ENCODE results near the gene ZNF708. TPM values are rescaled to one million over a fixed set of nuclear protein-coding genes. Genes with fewer than 3 reads are reported as not detected.
"Not testable (repeated sequence)": the region's sequence is repeated elsewhere in the genome, so short reads cannot be mapped to it uniquely, and the experiment has no call there.

The ZNF708 gene
- total RNA-seq, 2 donors from 2014 or later: 11.5 to 20.5 TPM

DNA sequence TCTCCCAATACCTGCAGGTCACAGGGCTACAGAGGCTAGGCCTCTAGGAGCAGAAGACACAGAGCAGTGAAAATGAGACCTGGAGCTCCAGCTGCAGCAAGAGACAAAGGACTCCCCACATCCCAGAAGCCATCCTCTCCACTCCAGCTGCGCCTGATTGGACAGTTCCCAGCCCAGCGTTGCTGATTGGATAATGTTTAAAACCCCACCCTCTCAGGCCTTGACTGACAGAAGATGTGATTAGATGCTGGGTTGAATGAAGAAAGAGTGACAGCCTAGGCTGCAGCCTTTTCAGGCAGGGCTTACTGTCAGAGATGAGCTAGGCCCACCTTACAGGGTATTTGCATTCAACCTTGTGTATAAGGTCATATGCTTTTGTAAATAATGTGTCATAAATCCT is 59.4 kb downstream of the ZNF708 start:
- Histone ChIP-seq H3K27me3 (replicated peaks; ENCODE audit: insufficient read depth) (no peaks in the 10 kb centered on the region), H3K27ac (no peak overlapping the region), H3K9me3 (peaks cover 17% of the 10 kb centered on the region), H3K4me1 (ENCODE audit: control insufficient read depth in 1 of 2, low read depth in 2 of 2) (no peaks in the 10 kb centered on the region), H3K36me3 (no peaks in the 10 kb centered on the region), H3K4me3 (no peak overlapping the region)
- DNase-seq (ENCODE audit: low spot score): no peak
- ATAC-seq (ENCODE audit: insufficient number of reproducible peaks, low FRiP score, low read depth): no peak
- TF ChIP-seq, protein P1, sequence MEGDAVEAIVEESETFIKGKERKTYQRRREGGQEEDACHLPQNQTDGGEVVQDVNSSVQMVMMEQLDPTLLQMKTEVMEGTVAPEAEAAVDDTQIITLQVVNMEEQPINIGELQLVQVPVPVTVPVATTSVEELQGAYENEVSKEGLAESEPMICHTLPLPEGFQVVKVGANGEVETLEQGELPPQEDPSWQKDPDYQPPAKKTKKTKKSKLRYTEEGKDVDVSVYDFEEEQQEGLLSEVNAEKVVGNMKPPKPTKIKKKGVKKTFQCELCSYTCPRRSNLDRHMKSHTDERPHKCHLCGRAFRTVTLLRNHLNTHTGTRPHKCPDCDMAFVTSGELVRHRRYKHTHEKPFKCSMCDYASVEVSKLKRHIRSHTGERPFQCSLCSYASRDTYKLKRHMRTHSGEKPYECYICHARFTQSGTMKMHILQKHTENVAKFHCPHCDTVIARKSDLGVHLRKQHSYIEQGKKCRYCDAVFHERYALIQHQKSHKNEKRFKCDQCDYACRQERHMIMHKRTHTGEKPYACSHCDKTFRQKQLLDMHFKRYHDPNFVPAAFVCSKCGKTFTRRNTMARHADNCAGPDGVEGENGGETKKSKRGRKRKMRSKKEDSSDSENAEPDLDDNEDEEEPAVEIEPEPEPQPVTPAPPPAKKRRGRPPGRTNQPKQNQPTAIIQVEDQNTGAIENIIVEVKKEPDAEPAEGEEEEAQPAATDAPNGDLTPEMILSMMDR (IDR thresholded peaks at IDR 0.05): no peak

DNA sequence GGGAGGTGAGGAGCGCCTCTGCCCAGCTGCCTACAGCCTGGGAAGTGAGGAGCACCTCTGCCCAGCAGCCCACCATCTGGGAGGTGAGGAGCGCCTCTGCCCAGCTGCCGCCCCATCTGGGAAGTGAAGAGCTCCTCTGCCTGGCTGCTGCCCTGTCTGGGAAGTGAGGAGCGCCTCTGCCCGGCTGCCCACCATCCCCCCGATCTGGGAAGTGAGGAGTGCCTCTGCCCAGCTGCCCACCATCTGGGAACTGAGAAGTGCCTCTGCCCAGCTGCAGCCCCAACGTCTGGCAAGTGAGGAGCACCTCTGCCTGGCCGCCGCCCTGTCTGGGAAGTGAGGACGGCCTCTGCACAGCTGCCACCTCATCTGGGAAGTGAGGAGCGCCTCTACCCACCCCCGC is 64.3 kb downstream of the ZNF708 start:
- Histone ChIP-seq H3K27me3 (replicated peaks; ENCODE audit: insufficient read depth) (no peaks in the 10 kb centered on the region), H3K4me1 (ENCODE audit: control insufficient read depth in 1 of 2, low read depth in 2 of 2) (no peaks in the 10 kb centered on the region), H3K9me3 (no peaks in the 10 kb centered on the region), H3K27ac (no peak overlapping the region), H3K4me3 (no peak overlapping the region), H3K36me3 (no peaks in the 10 kb centered on the region)
- TF ChIP-seq, protein P1 (IDR thresholded peaks at IDR 0.05): no peak
- DNase-seq (ENCODE audit: low spot score) (no peak), ATAC-seq (ENCODE audit: insufficient number of reproducible peaks, low FRiP score, low read depth) (no peak)

DNA sequence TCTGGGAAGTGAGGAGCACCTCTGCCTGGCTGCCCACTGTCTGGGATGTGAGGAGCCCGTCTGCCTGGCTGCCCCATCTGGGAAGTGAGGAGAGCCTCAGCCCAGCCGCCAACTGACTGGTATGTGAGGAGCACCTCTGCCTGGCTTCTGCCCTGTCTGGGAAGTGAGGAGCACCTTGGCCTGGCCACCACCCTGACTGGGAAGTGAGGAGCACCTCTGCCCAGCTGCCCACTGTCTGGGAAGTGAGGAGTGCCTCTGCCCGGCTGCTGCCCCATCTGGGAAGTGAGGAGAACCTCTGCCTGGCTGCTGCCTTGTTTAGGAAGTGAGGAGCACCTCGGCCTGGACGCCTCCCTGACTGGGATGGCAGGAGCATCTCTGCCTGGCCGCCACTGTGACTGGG is 64.8 kb downstream of the ZNF708 start:
- no peak for ATAC-seq (ENCODE audit: insufficient number of reproducible peaks, low FRiP score, low read depth)
- Histone ChIP-seq H3K4me1 (ENCODE audit: control insufficient read depth in 1 of 2, low read depth in 2 of 2) (no peaks in the 10 kb centered on the region), H3K36me3 (no peaks in the 10 kb centered on the region), H3K4me3 (no peak overlapping the region), H3K9me3 (no peaks in the 10 kb centered on the region), H3K27me3 (replicated peaks; ENCODE audit: insufficient read depth) (no peaks in the 10 kb centered on the region), H3K27ac (no peak overlapping the region)
- no peak for DNase-seq (ENCODE audit: low spot score)
- TF ChIP-seq, protein P1 (IDR thresholded peaks at IDR 0.05): no peak

DNA sequence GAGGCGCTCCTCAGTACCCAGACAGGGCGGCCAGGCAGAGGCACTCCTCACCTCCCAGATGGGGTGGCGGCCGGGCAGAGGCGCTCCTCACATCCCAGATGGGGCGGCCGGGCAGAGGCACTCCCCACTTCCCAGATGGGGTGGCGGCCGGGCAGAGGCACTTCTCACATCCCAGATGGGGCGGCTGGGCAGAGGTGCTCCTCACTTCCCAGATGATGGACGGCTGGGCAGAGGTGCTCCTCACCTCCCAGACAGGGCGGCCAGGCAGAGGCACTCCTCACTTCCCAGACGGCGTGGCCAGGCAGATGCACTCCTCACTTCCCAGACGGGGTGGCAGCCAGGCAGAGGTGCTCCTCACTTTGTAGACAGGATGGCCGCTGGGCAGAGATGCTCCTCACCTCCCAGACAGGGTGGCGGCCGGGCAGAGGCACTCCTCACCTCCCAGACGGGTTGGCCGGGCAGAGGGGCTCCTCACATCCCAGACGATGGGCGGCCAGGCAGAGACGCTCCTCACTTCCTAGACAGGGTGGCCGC is 68.3 kb downstream of the ZNF708 start:
- not testable (repeated sequence) for H3K27me3 ChIP-seq (replicated peaks; ENCODE audit: insufficient read depth); DNase-seq (ENCODE audit: low spot score); ATAC-seq (ENCODE audit: insufficient number of reproducible peaks, low FRiP score, low read depth); H3K36me3 ChIP-seq; H3K4me1 ChIP-seq (ENCODE audit: control insufficient read depth in 1 of 2, low read depth in 2 of 2); H3K9me3 ChIP-seq; H3K4me3 ChIP-seq; H3K27ac ChIP-seq

DNA sequence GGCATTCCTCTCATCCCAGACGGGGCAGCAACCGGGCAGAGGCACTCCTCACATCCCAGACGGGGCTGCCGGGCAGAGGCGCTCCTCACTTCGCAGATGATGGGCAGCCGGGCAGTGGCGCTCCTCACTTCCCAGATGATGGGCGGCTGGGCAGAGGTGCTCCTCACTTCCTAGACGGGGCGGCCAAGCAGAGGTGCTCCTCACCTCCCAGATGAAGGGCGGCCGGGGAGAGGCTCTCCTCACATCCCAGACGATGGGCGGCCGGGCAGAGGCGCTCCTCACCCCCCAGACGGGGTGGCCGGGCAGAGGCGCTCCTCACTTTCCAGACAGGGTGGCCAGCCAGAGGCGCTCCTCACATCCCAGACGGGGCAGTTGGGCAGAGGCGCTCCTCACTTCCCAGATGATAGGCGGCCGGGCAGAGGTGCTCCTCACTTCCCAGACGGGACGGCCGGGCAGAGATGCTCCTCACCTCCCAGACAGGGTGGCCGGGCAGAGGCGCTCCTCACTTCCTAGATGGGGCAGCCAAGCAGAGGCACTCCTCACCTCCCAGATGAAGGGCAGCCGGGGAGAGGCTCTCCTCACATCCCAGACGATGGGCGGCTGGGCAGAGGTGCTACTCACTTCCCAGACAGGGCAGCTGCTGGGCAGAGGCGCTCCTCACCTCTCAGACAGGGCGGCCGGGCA is 68.9 kb downstream of the ZNF708 start:
- TF ChIP-seq, protein P1 (IDR thresholded peaks at IDR 0.05): no peak
- Histone ChIP-seq H3K4me1 (ENCODE audit: control insufficient read depth in 1 of 2, low read depth in 2 of 2) (no peaks in the 10 kb centered on the region), H3K27me3 (replicated peaks; ENCODE audit: insufficient read depth) (no peaks in the 10 kb centered on the region), H3K27ac (no peak overlapping the region), H3K36me3 (no peaks in the 10 kb centered on the region), H3K9me3 (no peaks in the 10 kb centered on the region), H3K4me3 (no peak overlapping the region)
- no peak for DNase-seq (ENCODE audit: low spot score)
- ATAC-seq (ENCODE audit: insufficient number of reproducible peaks, low FRiP score, low read depth): no peak

DNA sequence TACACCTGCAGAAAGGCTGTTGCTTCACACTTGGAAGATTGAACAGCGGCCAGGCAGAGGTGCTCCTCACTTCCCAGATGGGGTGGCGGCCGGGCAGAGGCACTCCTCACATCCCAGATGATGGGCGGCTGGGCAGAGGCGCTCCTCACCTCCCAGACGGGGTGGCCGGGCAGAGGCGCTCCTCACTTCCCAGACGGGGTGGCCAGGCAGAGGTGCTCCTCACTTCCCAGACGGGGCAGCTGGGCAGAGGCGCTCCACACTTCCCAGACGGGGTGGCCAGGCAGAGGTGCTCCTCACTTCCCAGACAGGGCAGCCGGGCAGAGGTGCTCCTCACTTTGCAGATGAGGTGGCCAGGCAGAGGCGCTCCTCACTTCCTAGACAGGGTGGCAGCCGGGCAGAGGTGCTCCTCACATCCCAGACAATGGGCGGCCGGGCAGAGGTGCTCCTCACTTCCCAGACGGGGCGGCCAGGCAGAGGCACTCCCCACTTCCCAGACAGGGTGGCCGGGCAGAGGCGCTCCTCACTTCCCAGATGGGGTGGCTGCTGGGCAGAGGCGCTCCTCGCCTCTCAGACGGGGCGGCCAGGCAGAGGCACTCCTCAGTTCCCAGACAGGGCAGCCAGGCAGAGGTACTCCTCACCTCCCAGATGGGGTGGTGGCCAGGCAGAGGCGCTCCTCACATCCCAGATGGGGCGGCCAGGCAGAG is 69.6 kb downstream of the ZNF708 start:
- DNase-seq (ENCODE audit: low spot score); ATAC-seq (ENCODE audit: insufficient number of reproducible peaks, low FRiP score, low read depth); H3K4me1 ChIP-seq (ENCODE audit: control insufficient read depth in 1 of 2, low read depth in 2 of 2); H3K27me3 ChIP-seq (replicated peaks; ENCODE audit: insufficient read depth); H3K4me3 ChIP-seq; H3K27ac ChIP-seq; H3K36me3 ChIP-seq; H3K9me3 ChIP-seq: not testable (repeated sequence)

Measured in thoracic aorta (tissue), 2 donors.